NCI-H1105 (cell line): ENCODE measurements around the gene SLIT3.
A peak's percentile ranks its signal among the peaks of the same experiment; 100 is the strongest.

Experiments
- DNase-seq: peaks from one replicate; lab custom pipeline; 2025; lab: John Stamatoyannopoulos, UW

SLIT3 gene

GRCh38 chr5:168929656-168930055, 371.3 kb downstream of the SLIT3 start:
- no peak for DNase-seq

GRCh38 chr5:168925160-168925559, 375.8 kb downstream of the SLIT3 start:
- DNase-seq: no peak

- no peak for DNase-seq
Measured at GRCh38 chr5:168921147-168921866, 379.6 kb downstream of the SLIT3 start.

GRCh38 chr5:168920019-168920810, 380.7 kb downstream of the SLIT3 start:
- no peak for DNase-seq

GRCh38 chr5:168917947-168918600, 382.9 kb downstream of the SLIT3 start:
- no peak for DNase-seq

- DNase-seq: no peak
Measured at GRCh38 chr5:168916852-168917251, 384.1 kb downstream of the SLIT3 start.

GRCh38 chr5:168916266-168916665, 384.7 kb downstream of the SLIT3 start:
- no peak for DNase-seq

- DNase-seq: no peak
Measured at GRCh38 chr5:168914491-168914890, 386.4 kb downstream of the SLIT3 start.

GRCh38 chr5:168910874-168911273, 390.1 kb downstream of the SLIT3 start:
- DNase-seq: no peak

GRCh38 chr5:168908207-168908606, 392.7 kb downstream of the SLIT3 start:
- no peak for DNase-seq

GRCh38 chr5:168903061-168903460, 397.9 kb downstream of the SLIT3 start:
- DNase-seq: no peak

- no peak for DNase-seq
Measured at GRCh38 chr5:168899673-168900072, 401.3 kb downstream of the SLIT3 start.

- no peak for DNase-seq
Measured at GRCh38 chr5:168899264-168899663, 401.7 kb downstream of the SLIT3 start.

GRCh38 chr5:168898247-168898911, 402.6 kb downstream of the SLIT3 start:
- DNase-seq: peak; percentile 74

GRCh38 chr5:168897387-168898122, 403.4 kb downstream of the SLIT3 start:
- DNase-seq: no peak

GRCh38 chr5:168895295-168896071, 405.5 kb downstream of the SLIT3 start:
- DNase-seq: no peak

- no peak for DNase-seq
Measured at GRCh38 chr5:168893283-168893682, 407.7 kb downstream of the SLIT3 start.

- no peak for DNase-seq
Measured at GRCh38 chr5:168892618-168893186, 408.2 kb downstream of the SLIT3 start.

GRCh38 chr5:168890816-168891812, 409.8 kb downstream of the SLIT3 start:
- no peak for DNase-seq
